HepG2 (cell line): ENCODE measurements around the gene MAP3K2. TPM values are rescaled to one million over a fixed set of nuclear protein-coding genes. Genes with fewer than 3 reads are reported as not detected.

Experiments
- AGO2 ChIP-seq: fragments of 200-400 bp; formaldehyde crosslinking; optimal IDR thresholded peaks from 2 replicates; pipeline ENCODE3; 2017; ENCODE audit warnings: mild to moderate bottlenecking, low read depth, low read length, moderate library complexity
- EZH2 ChIP-seq: conservative IDR thresholded peaks from 2 replicates; pipeline ENCODE4 v1.6.1; 2012; ENCODE audit warnings: mild to moderate bottlenecking, low read depth, low read length, moderate library complexity
- FIP1L1 ChIP-seq: fragments of 200-400 bp; formaldehyde crosslinking; IDR thresholded peaks from 2 replicates; pipeline ENCODE4 v1.6.1; 2018; ENCODE audit warnings: low read depth, mild to moderate bottlenecking, low read length, moderate library complexity, borderline replicate concordance; ENCODE audit not compliant: insufficient read depth
- FLYWCH1 ChIP-seq: sonication (generic); formaldehyde crosslinking; IDR thresholded peaks from 2 replicates; pipeline ENCODE4 v1.8.1; 2023; ENCODE audit warnings: mild to moderate bottlenecking, missing genetic modification reagents
- IRF2 ChIP-seq: IDR thresholded peaks from 2 replicates; pipeline ENCODE4 v1.6.1; 2018; ENCODE audit warnings: missing genetic modification reagents, missing compliant biosample characterization
- RNF2 ChIP-seq: fragments of 450-650 bp; conservative IDR thresholded peaks from 2 replicates; pipeline ENCODE4 v1.6.1; 2016; ENCODE audit warnings: low read depth
- ZBTB7B ChIP-seq: sonication (generic); formaldehyde crosslinking; IDR thresholded peaks from 2 replicates; pipeline ENCODE4 v1.4.0; 2020; ENCODE audit warnings: missing genetic modification reagents
- ZNF350 ChIP-seq: sonication (generic); formaldehyde crosslinking; IDR thresholded peaks from 2 replicates; pipeline ENCODE4 v1.4.0; 2020; ENCODE audit warnings: mild to moderate bottlenecking, low read depth, missing genetic modification reagents, borderline replicate concordance
- ZNF510 ChIP-seq: sonication (generic); formaldehyde crosslinking; IDR thresholded peaks from 2 replicates; pipeline ENCODE4 v1.4.0; 2020; ENCODE audit warnings: low read depth, mild to moderate bottlenecking, missing genetic modification reagents
- ZNF564 ChIP-seq: sonication (generic); formaldehyde crosslinking; IDR thresholded peaks from 2 replicates; pipeline ENCODE4 v1.8.1; 2023; ENCODE audit warnings: mild to moderate bottlenecking, missing genetic modification reagents
- ZNF720 ChIP-seq: sonication (generic); formaldehyde crosslinking; IDR thresholded peaks from 2 replicates; pipeline ENCODE4 v1.4.0; 2020; ENCODE audit warnings: missing genetic modification reagents
- polyA plus RNA-seq, 8 experiments: library from polyadenylated mRNA; depleted of rRNA in 3 of 8; stranded (reverse) in 7 of 8; unstranded in 1 of 8; fragments of >200 nt; fragmentation: Illumina TruSeq in 4 of 8; extraction: Trizol in 4 of 8; gene quantifications; 2 replicates each; pipeline versions ENCODE4 v1.2.1 to v1.2.3, GENCODE V29; 2011 to 2016; ENCODE audit warnings: low read depth in 4 of 8, missing spikeins in 1 of 8, mixed read lengths in 1 of 8; ENCODE audit not compliant: insufficient read depth in 1 of 8
- total RNA-seq, 5 experiments: library from RNA; depleted of rRNA; stranded (reverse); fragments of >200 nt; fragmentation: Illumina TruSeq; extraction: Trizol; gene quantifications; 2 replicates each; pipeline ENCODE4 v1.2.3, GENCODE V29; 2016; ENCODE audit warnings: low read depth in 1 of 5
- TF ChIP-seq, protein P1 (sequence below): IDR thresholded peaks from 2 replicates; pipeline ENCODE4 v1.6.1; 2016; ENCODE audit warnings: low read depth, missing genetic modification reagents, missing compliant biosample characterization
- TF ChIP-seq, protein P2 (sequence below): sonication (generic); formaldehyde crosslinking; IDR thresholded peaks from 2 replicates; pipeline ENCODE4; 2020; ENCODE audit warnings: missing genetic modification reagents, mild to moderate bottlenecking, borderline replicate concordance
- TF ChIP-seq, protein P3 (sequence below), 2 experiments: sonication (generic) in 1 of 2; formaldehyde crosslinking in 1 of 2; IDR thresholded peaks; 2 replicates each; pipeline versions ENCODE4 v1.6.1 to v1.9.0; 2014 to 2022; ENCODE audit warnings: antibody characterized with exemption in 1 of 2, borderline replicate concordance in 1 of 2, inconsistent platforms in 1 of 2, low read depth in 1 of 2, missing genetic modification reagents in 1 of 2

MAP3K2 gene
- total and polyA plus RNA-seq, 2 of the 13 experiments (the other 11 are each of a cell fraction or from before 2014, with no cell fraction given) = 12.2 to 37.2 TPM

DNA sequence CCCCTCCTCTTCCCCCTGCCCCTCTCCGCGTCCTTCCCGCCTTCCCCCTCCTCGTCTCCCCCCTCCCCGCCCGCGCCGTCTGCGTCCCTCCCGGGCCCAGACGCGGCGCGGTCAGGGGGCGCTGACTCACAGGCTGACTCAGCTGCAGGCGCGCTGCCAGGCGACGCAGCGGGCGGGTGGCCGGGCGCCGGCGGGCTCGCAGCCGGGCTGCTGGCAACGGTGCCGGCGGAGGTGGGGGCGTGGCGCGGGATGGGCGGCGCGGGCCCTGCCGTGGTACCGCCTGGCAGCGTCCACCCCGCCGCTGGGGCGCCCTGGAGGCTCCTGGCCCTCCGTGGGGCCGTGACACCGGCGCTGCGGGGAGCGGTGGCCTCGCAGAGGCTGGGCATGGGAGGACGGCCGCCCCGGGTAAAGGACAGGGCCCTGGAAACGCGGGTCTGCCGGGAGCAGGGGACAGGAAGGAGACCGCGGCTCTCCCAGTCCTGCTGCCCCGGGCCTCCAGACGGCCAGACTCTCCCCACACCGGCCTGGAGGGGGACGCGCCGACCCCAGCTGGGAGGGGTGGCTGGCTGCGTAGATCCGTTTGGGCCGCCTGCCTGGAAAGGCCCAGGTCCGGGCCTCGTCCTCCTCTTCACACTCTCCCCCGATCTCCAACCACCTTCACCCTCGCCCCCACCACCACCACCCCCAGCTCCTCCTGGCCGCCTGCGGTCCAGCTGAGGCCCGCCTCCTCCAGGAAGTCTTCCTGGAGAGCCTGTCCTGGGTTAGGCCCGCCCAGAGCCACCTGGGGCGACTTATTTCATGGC is 20.4 kb upstream of the MAP3K2 start (continued):
- no peak for TF ChIP-seq FLYWCH1
- no peak for TF ChIP-seq EZH2
- peak; percentile 66 for TF ChIP-seq IRF2 (CRISPR knock-in tag)
- TF ChIP-seq, protein P1, sequence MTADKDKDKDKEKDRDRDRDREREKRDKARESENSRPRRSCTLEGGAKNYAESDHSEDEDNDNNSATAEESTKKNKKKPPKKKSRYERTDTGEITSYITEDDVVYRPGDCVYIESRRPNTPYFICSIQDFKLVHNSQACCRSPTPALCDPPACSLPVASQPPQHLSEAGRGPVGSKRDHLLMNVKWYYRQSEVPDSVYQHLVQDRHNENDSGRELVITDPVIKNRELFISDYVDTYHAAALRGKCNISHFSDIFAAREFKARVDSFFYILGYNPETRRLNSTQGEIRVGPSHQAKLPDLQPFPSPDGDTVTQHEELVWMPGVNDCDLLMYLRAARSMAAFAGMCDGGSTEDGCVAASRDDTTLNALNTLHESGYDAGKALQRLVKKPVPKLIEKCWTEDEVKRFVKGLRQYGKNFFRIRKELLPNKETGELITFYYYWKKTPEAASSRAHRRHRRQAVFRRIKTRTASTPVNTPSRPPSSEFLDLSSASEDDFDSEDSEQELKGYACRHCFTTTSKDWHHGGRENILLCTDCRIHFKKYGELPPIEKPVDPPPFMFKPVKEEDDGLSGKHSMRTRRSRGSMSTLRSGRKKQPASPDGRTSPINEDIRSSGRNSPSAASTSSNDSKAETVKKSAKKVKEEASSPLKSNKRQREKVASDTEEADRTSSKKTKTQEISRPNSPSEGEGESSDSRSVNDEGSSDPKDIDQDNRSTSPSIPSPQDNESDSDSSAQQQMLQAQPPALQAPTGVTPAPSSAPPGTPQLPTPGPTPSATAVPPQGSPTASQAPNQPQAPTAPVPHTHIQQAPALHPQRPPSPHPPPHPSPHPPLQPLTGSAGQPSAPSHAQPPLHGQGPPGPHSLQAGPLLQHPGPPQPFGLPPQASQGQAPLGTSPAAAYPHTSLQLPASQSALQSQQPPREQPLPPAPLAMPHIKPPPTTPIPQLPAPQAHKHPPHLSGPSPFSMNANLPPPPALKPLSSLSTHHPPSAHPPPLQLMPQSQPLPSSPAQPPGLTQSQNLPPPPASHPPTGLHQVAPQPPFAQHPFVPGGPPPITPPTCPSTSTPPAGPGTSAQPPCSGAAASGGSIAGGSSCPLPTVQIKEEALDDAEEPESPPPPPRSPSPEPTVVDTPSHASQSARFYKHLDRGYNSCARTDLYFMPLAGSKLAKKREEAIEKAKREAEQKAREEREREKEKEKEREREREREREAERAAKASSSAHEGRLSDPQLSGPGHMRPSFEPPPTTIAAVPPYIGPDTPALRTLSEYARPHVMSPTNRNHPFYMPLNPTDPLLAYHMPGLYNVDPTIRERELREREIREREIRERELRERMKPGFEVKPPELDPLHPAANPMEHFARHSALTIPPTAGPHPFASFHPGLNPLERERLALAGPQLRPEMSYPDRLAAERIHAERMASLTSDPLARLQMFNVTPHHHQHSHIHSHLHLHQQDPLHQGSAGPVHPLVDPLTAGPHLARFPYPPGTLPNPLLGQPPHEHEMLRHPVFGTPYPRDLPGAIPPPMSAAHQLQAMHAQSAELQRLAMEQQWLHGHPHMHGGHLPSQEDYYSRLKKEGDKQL (CRISPR knock-in tag) = no peak
- TF ChIP-seq ZNF510 (CRISPR knock-in tag) = no peak
- peak; percentile 79 for TF ChIP-seq AGO2
- 0 out of 2 replicates have a peak, but pooled peaks have one; percentile 80 for TF ChIP-seq FIP1L1
- TF ChIP-seq ZNF350 (CRISPR knock-in tag) = peak; percentile 80
- peak; percentile 59; the same call in 1 of the 2 replicates for TF ChIP-seq ZNF564 (CRISPR knock-in tag)
- TF ChIP-seq, protein P2, sequence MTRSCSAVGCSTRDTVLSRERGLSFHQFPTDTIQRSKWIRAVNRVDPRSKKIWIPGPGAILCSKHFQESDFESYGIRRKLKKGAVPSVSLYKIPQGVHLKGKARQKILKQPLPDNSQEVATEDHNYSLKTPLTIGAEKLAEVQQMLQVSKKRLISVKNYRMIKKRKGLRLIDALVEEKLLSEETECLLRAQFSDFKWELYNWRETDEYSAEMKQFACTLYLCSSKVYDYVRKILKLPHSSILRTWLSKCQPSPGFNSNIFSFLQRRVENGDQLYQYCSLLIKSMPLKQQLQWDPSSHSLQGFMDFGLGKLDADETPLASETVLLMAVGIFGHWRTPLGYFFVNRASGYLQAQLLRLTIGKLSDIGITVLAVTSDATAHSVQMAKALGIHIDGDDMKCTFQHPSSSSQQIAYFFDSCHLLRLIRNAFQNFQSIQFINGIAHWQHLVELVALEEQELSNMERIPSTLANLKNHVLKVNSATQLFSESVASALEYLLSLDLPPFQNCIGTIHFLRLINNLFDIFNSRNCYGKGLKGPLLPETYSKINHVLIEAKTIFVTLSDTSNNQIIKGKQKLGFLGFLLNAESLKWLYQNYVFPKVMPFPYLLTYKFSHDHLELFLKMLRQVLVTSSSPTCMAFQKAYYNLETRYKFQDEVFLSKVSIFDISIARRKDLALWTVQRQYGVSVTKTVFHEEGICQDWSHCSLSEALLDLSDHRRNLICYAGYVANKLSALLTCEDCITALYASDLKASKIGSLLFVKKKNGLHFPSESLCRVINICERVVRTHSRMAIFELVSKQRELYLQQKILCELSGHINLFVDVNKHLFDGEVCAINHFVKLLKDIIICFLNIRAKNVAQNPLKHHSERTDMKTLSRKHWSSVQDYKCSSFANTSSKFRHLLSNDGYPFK (CRISPR knock-in tag) = no peak
- TF ChIP-seq ZBTB7B = peak; percentile 67
- no peak for TF ChIP-seq RNF2
- TF ChIP-seq, protein P3, sequence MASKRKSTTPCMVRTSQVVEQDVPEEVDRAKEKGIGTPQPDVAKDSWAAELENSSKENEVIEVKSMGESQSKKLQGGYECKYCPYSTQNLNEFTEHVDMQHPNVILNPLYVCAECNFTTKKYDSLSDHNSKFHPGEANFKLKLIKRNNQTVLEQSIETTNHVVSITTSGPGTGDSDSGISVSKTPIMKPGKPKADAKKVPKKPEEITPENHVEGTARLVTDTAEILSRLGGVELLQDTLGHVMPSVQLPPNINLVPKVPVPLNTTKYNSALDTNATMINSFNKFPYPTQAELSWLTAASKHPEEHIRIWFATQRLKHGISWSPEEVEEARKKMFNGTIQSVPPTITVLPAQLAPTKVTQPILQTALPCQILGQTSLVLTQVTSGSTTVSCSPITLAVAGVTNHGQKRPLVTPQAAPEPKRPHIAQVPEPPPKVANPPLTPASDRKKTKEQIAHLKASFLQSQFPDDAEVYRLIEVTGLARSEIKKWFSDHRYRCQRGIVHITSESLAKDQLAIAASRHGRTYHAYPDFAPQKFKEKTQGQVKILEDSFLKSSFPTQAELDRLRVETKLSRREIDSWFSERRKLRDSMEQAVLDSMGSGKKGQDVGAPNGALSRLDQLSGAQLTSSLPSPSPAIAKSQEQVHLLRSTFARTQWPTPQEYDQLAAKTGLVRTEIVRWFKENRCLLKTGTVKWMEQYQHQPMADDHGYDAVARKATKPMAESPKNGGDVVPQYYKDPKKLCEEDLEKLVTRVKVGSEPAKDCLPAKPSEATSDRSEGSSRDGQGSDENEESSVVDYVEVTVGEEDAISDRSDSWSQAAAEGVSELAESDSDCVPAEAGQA (IDR thresholded peaks at IDR 0.05; ENCODE audit: low read depth) = peak; percentile 38; the same call in 1 of the 2 replicates
- TF ChIP-seq, protein P3 (CRISPR knock-in tag; IDR thresholded peaks at IDR 0.05; ENCODE audit: borderline replicate concordance) = no peak
- TF ChIP-seq ZNF720 (CRISPR knock-in tag) = no peak
